Measurements from ENCODE around the gene CYBB.
A peak's percentile ranks its signal among the peaks of the same experiment; 100 is the strongest.

CYBB gene

GRCh38 chrX:37817176-37817575 is 37.3 kb downstream of the CYBB start:
- no peak overlapping the region for H3K27ac ChIP-seq
- TF ChIP-seq CTCF (IDR thresholded peaks at IDR 0.05) (no peak), ZFX (IDR thresholded peaks at IDR 0.05; ENCODE audit: borderline replicate concordance) (no peak)

- H3K27ac ChIP-seq, result no peak overlapping the region
- TF ChIP-seq CTCF (IDR thresholded peaks at IDR 0.05), result no peak
- TF ChIP-seq ZFX (IDR thresholded peaks at IDR 0.05; ENCODE audit: borderline replicate concordance), result no peak
Observed at GRCh38 chrX:37817579-37817978, 37.7 kb downstream of the CYBB start.

GRCh38 chrX:37818031-37818430 is 38.2 kb downstream of the CYBB start:
- TF ChIP-seq CTCF (IDR thresholded peaks at IDR 0.05) (no peak), ZFX (IDR thresholded peaks at IDR 0.05; ENCODE audit: borderline replicate concordance) (no peak)
- no peak overlapping the region for H3K27ac ChIP-seq

- TF ChIP-seq CTCF (IDR thresholded peaks at IDR 0.05), result no peak
- TF ChIP-seq ZFX (IDR thresholded peaks at IDR 0.05; ENCODE audit: borderline replicate concordance), result no peak
Observed at GRCh38 chrX:37820646-37821045, 40.8 kb downstream of the CYBB start.

DNA sequence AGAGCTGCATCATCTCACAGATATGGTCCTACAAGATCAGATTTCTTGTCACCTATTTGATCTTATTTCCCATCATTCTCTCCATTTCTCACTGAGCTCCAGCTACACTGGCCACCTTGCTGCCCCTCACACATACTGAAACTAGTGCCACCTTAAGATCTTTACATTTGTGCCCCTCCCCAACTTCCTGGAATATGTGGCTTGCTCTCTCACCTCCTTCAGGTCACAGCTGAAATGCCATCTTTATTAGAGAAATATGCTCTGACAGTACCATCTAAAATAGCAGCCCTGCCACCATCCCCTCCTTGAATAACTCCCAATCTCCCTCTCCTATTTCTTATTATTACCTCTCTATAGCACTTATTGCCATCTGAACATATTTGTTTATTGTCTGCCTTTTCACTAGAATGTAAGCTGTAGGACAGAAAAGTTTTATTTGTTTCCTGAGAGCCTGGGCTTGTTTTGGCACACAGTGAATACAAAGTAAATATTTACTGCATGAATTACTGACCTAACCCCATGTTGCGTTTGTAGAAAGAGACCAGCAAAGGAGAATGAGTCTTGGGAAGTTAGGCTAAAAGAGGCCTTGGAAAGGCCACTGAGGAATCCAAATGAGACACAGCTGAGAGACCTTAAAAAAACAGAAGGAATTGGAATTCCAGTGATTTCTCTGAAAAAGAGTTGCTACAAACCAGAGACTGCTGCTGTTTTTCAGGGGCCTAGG is 44.8 kb downstream of the CYBB start:
- H3K27ac ChIP-seq, result peak overlapping the region; percentile 41
- TF ChIP-seq ZFX (IDR thresholded peaks at IDR 0.05; ENCODE audit: borderline replicate concordance) (no peak), CTCF (IDR thresholded peaks at IDR 0.05) (no peak)

More at GRCh38 chrX:37820646-37821045, 40.8 kb downstream of the CYBB start:
- H3K27ac ChIP-seq, result no peak overlapping the region

GRCh38 chrX:37825215-37825842 is 45.5 kb downstream of the CYBB start:
- TF ChIP-seq ZFX (IDR thresholded peaks at IDR 0.05; ENCODE audit: borderline replicate concordance) (no peak), CTCF (IDR thresholded peaks at IDR 0.05) (peak; percentile 82)
- peak overlapping the region; percentile 41 for H3K27ac ChIP-seq

DNA sequence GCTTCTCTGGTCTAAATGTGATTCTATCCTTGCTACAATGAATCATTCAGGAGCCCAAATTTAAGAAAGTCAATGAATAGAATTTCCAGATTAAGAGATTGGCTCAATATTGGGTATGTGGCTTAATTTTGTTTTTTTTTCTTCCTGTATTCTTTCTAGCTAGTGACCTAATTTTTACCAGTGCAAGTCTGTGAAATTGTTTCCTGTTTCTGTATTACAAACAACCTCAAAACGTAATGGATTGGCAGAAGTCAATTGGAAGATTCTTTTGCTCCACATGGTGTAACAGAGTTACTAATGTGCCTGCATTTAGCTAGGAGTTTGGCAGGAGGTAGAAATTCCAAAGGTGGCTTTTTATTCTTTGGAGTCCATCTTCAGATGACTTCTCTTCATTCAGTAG is 49.9 kb downstream of the CYBB start:
- H3K27ac ChIP-seq, result no peak overlapping the region
- TF ChIP-seq ZFX (IDR thresholded peaks at IDR 0.05; ENCODE audit: borderline replicate concordance) (no peak), CTCF (IDR thresholded peaks at IDR 0.05) (no peak)
